Gastrocnemius medialis (tissue), 4 donors: ENCODE data around the gene CASTOR1. TPM values are rescaled to one million over a fixed set of nuclear protein-coding genes. Genes with fewer than 3 reads are reported as not detected.

ENCODE experiments used
- ATAC-seq, 2 donors: fragments of 150-250 bp; one replicate each; pipeline ENCODE4 v1.9.1; 2016
- DNase-seq, 2 donors: peaks; one replicate each; pipeline ENCODE4 v3.0.0-alpha.2; 2019
- H3K27ac ChIP-seq, 4 donors: fragments of 200-600 bp; sonication (generic); 1 replicate in 1 of 4; 2 replicates in 3 of 4; pipeline ENCODE4 v1.5.1; 2016 to 2018; ENCODE audit warnings: mild to moderate bottlenecking in 2 of 4, moderate library complexity in 1 of 4
- H3K27me3 ChIP-seq, 3 donors: fragments of 200-600 bp; sonication (generic) in 2 of 3; 1 replicate in 1 of 3; 2 replicates in 2 of 3; pipeline versions ENCODE4 v1.5.1 to v1.6.0; 2016 to 2019; ENCODE audit warnings: mild to moderate bottlenecking in 1 of 3, moderate library complexity in 1 of 3
- H3K36me3 ChIP-seq, 2 donors: fragments of 200-600 bp; sonication (generic) in 1 of 2; one replicate each; pipeline ENCODE4 v1.5.1; 2017 to 2018
- H3K4me1 ChIP-seq, 2 donors: fragments of 200-600 bp; sonication (generic) in 1 of 2; one replicate each; pipeline ENCODE4 v1.5.1; 2016 to 2017; ENCODE audit warnings: mild to moderate bottlenecking in 2 of 2
- H3K4me3 ChIP-seq, 4 donors: fragments of 200-600 bp; sonication (generic) in 3 of 4; 1 replicate in 1 of 4; 2 replicates in 3 of 4; pipeline ENCODE4 v1.5.1; 2016 to 2019; ENCODE audit warnings: mild to moderate bottlenecking in 2 of 4
- H3K9me3 ChIP-seq, 3 donors: fragments of 200-600 bp; sonication (generic) in 2 of 3; 1 replicate in 1 of 3; 2 replicates in 2 of 3; pipeline ENCODE4 v1.5.1; 2016 to 2019
- POLR2A ChIP-seq, 2 donors: fragments of 450-650 bp; IDR thresholded peaks; one replicate each; pipeline ENCODE4 v1.6.1; 2017; ENCODE audit warnings: antibody characterized with exemption in 2 of 2, mild to moderate bottlenecking in 2 of 2, moderate library complexity in 2 of 2
- in situ Hi-C, 4 donors: fragments of 200-750 bp; cut with MboI; loops; one replicate each; pipeline versions ENCODE4 v1.15.0 to v1.8.0; 2017; ENCODE audit warnings: low sequenced_read_pairs in 4 of 4
- intact Hi-C: fragments of 100-400 bp; cut with DNase I; formaldehyde crosslinking; loops from one replicate; pipeline ENCODE4 v1.15.1; 2023; ENCODE audit warnings: low total_unique reads
- total RNA-seq, 4 donors: library from RNA; depleted of rRNA; stranded (reverse); fragments of >200 nt; gene quantifications; one replicate each; pipeline versions ENCODE4 v1.1.0 to v1.2.3, GENCODE V29; 2016
- TF ChIP-seq, protein P1 (sequence below), 5 experiments: fragments of 450-650 bp in 3 of 5; fragments of 200-600 bp in 2 of 5; sonication (generic) in 2 of 5; IDR thresholded peaks in 4 of 5; conservative IDR thresholded peaks in 1 of 5; 1 replicate in 4 of 5; 2 replicates in 1 of 5; pipeline ENCODE4 v1.5.1; 2016 to 2019; ENCODE audit warnings: antibody characterized with exemption in 5 of 5, mild to moderate bottlenecking in 3 of 5, moderate library complexity in 3 of 5

The CASTOR1 gene
- total RNA-seq, 4 donors from 2014 or later: 3.5 to 6.5 (median 5.6) TPM

DNA sequence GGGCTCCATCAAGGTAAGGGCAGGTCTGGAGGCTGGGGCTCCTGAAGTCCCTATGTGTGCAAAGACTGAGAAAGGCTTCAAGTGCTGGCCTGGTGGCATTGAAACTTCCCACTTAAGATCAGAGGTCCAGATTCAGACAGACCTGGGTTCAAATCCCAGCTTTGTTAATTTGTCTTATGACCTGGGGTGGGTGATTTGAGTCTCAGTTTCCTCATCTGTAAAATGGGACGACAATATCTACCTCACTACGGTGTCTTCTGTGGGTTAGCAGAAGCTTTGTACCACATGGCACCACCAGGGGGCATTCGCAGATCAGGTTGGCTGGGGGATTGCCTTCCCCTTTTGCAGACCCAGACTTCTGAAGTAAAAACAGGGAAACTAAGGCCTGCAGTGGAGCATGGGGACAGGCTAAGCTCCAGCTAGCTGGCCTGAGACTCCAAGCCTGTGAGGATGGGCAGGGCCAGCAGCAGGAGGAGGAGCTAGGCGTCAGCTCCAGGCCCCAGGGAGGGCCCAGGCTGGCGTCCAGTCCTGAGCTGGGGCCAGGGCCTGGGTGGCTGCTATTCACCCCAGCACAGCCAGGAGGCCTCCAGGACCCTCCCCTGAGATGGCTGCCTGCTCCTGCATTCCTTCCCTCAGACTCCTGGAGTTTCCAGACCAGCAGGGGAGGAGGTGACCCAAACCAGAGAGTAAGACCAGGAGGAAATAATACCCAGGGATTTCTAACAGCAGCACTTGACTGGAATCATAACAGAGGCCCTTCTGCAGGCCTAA lies 1.5 kb downstream of the CASTOR1 start:
- peak; percentile 13 to 25 for ATAC-seq
- in situ Hi-C loops: loop anchor here in 2 of 4 donors (10.0 kb wide), 2 partner anchors 97 to 107 kb away; partner anchors contain the start of genes RNF215 (in 1 of the 2) and SEC14L2 (in 1 of the 2)
- Histone ChIP-seq H3K9me3 (no peaks in the 10 kb centered on the region), H3K36me3 (no peaks in the 10 kb centered on the region), H3K27ac (peak overlapping the region; percentile 45 to 89 (median 84)), H3K27me3 (no peaks in the 10 kb centered on the region), H3K4me3 (peak overlapping the region; percentile 74 to 97 (median 90)), H3K4me1 (peaks cover 22 to 26% of the 10 kb centered on the region in 2 donors)
- TF ChIP-seq POLR2A (IDR thresholded peaks at IDR 0.05): peak; percentile 13 to 40
- TF ChIP-seq, protein P1, sequence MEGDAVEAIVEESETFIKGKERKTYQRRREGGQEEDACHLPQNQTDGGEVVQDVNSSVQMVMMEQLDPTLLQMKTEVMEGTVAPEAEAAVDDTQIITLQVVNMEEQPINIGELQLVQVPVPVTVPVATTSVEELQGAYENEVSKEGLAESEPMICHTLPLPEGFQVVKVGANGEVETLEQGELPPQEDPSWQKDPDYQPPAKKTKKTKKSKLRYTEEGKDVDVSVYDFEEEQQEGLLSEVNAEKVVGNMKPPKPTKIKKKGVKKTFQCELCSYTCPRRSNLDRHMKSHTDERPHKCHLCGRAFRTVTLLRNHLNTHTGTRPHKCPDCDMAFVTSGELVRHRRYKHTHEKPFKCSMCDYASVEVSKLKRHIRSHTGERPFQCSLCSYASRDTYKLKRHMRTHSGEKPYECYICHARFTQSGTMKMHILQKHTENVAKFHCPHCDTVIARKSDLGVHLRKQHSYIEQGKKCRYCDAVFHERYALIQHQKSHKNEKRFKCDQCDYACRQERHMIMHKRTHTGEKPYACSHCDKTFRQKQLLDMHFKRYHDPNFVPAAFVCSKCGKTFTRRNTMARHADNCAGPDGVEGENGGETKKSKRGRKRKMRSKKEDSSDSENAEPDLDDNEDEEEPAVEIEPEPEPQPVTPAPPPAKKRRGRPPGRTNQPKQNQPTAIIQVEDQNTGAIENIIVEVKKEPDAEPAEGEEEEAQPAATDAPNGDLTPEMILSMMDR (IDR thresholded peaks at IDR 0.05 in 4 of 5, conservative IDR thresholded peaks at IDR 0.05 in 1 of 5): peak; percentile 70 to 82 (median 73)
- DNase-seq: peak; percentile 47 to 72
- intact Hi-C loops: loop anchor here (1.0 to 10.0 kb wide), 4 partner anchors 25 to 197 kb away; partner anchors contain the start of genes RNF215 and SF3A1

DNA sequence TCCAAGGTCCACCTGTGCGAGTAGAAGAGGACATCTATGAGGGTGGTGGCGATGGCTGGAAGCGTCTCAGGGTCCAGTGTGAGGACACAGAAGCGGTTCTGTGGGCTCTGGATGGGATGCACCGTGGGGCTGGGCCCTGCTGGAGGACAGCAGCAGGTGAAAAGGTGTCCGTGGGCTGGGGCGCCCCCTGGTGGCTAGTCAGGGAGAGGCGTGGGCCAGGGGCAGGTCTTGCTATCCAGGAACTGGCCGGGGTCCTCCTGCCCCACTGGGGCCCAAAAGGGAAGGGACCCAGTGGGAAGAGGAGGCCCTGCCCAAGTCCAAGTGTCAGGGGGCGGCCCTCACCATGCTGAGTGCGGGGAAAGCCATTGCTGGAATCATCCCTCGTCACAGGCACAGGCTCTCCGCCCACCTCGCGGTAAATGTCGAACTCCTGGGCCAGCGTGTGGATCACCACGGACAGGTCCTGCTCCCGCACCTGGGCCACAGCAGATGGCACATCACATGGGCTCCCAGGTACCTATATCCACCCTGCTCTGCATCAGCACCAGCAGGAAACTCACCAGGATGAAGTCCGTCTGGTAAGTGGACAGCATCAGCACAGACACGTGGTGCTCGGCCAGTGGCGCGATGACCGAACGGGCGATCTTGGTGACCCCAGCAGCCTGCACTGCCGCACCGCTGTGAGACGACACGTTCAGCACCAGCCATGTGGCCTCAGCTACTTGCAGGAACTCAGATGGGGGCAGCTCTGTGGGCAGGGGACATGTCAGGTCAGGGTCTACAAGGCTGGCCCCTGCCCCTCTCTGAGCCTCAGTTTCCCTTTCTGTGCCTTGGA lies 2.3 kb downstream of the CASTOR1 start:
- intact Hi-C loops: loop anchor here (1.0 to 10.0 kb wide), 3 partner anchors 24 to 198 kb away; partner anchors contain the start of gene RNF215
- no peaks in the 10 kb centered on the region for H3K36me3 ChIP-seq

DNA sequence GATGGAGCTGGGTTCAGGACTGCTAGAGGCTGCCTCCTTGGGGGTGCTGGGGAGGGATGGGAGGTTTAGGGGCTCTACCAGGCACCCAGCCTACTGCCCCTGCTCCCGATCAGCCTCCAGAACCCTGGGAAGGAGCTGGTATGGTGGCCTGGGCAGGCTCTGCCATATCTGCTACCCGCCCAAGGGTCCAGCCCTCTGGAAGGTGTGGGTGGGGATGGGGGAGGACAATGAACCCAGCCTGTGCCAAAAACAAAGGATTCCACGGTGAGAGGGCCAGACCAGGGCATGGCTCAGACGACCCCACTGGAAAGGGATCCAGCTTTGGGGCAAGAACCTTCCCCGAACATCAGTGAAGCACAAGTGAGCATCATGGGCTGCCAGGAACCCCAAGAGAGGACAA lies 3.0 kb downstream of the CASTOR1 start:
- Histone ChIP-seq H3K27ac (no peak overlapping the region), H3K27me3 (no peaks in the 10 kb centered on the region), H3K36me3 (no peaks in the 10 kb centered on the region), H3K4me3 (no peak overlapping the region), H3K4me1 (peaks cover 15 to 23% of the 10 kb centered on the region in 2 donors), H3K9me3 (no peaks in the 10 kb centered on the region)
- DNase-seq (no peak), ATAC-seq (no peak)
- no peak for TF ChIP-seq POLR2A (IDR thresholded peaks at IDR 0.05)
- TF ChIP-seq, protein P1 (IDR thresholded peaks at IDR 0.05 in 4 of 5, conservative IDR thresholded peaks at IDR 0.05 in 1 of 5): no peak
- in situ Hi-C loops: loop anchor here in 2 of 4 donors (10.0 kb wide), 2 partner anchors 98 to 108 kb away; partner anchors contain the start of genes RNF215 (in 1 of the 2) and SEC14L2 (in 1 of the 2)
- intact Hi-C loops: loop anchor here (2.0 to 10.0 kb wide), 2 partner anchors 24 to 198 kb away; no protein-coding TSS in a partner anchor

More for the DNA sequence above, 2.3 kb downstream of the CASTOR1 start:
- in situ Hi-C loops: loop anchor here in 2 of 4 donors (10.0 kb wide), 2 partner anchors 98 to 108 kb away; partner anchors contain the start of genes RNF215 (in 1 of the 2) and SEC14L2 (in 1 of the 2)
- H3K9me3 ChIP-seq: no peaks in the 10 kb centered on the region
- H3K4me3 ChIP-seq: no peak overlapping the region
- no peak overlapping the region for H3K27ac ChIP-seq
- peaks cover 22 to 26% of the 10 kb centered on the region in 2 donors for H3K4me1 ChIP-seq
- H3K27me3 ChIP-seq: no peaks in the 10 kb centered on the region
- TF ChIP-seq, protein P1 (IDR thresholded peaks at IDR 0.05 in 4 of 5, conservative IDR thresholded peaks at IDR 0.05 in 1 of 5): peak; percentile 38 to 85 (median 82)
- TF ChIP-seq POLR2A (IDR thresholded peaks at IDR 0.05): no peak
- DNase-seq: peak in 1 of 2 donors; percentile 45
- no peak for ATAC-seq

DNA sequence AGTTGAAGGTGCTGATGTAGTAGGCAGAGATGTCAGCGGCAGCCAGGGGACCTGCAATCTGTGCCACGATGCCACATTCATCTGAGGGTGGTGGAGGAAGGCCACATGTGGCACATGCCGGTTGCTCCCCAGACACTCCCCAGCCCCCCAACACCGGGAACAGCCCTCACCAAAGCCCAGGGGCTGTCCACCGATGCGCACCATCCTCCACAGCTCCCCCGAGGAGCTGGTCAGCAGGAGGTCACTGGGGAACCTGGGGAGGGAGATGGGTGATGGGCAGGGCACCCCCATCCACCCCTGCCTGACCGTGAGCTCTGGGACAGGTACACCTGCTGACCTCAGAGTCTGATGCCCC lies 3.5 kb downstream of the CASTOR1 start:
- Histone ChIP-seq H3K27me3 (no peaks in the 10 kb centered on the region), H3K27ac (no peak overlapping the region), H3K36me3 (no peaks in the 10 kb centered on the region), H3K9me3 (no peaks in the 10 kb centered on the region), H3K4me1 (peaks cover 10 to 23% of the 10 kb centered on the region in 2 donors), H3K4me3 (no peak overlapping the region)
- TF ChIP-seq, protein P1 (IDR thresholded peaks at IDR 0.05 in 4 of 5, conservative IDR thresholded peaks at IDR 0.05 in 1 of 5): no peak
- TF ChIP-seq POLR2A (IDR thresholded peaks at IDR 0.05): no peak
- DNase-seq: no peak
- intact Hi-C loops (loop anchor here (2.0 to 10.0 kb wide), 2 partner anchors 23 to 199 kb away; no protein-coding TSS in a partner anchor), in situ Hi-C loops (loop anchor here in 2 of 4 donors (10.0 kb wide), 2 partner anchors 99 to 109 kb away; partner anchors contain the start of genes RNF215 (in 1 of the 2) and SEC14L2 (in 1 of the 2))
- no peak for ATAC-seq
